GM21367 (cell line): ENCODE measurements around the gene TRIM65.
"Not testable (repeated sequence)": the region's sequence is repeated elsewhere in the genome, so short reads cannot be mapped to it uniquely, and the experiment has no call there.

ENCODE experiments used
- ATAC-seq: cut with Tn5 transposase; IDR thresholded peaks from one replicate; pipeline ENCODE4 v1.9.1; 2021; ENCODE audit not compliant: unreplicated experiment

The TRIM65 gene

GRCh38 chr17:75854881-75855309 is 41.9 kb downstream of the TRIM65 start:
- ATAC-seq, result no peak

- no peak for ATAC-seq
Observed at GRCh38 chr17:75854101-75854748, 42.5 kb downstream of the TRIM65 start.

GRCh38 chr17:75853433-75853832 is 43.3 kb downstream of the TRIM65 start:
- no peak for ATAC-seq

GRCh38 chr17:75851693-75851991 is 45.1 kb downstream of the TRIM65 start:
- ATAC-seq, result not testable (repeated sequence)

GRCh38 chr17:75850928-75851692 is 45.6 kb downstream of the TRIM65 start:
- ATAC-seq, result no peak

- ATAC-seq, result no peak
Observed at GRCh38 chr17:75849724-75850123, 47.0 kb downstream of the TRIM65 start.

GRCh38 chr17:75849279-75849646 is 47.5 kb downstream of the TRIM65 start:
- no peak for ATAC-seq

GRCh38 chr17:75848523-75849278 is 48.0 kb downstream of the TRIM65 start:
- ATAC-seq, result no peak

GRCh38 chr17:75847614-75848522 is 48.9 kb downstream of the TRIM65 start:
- no peak for ATAC-seq

GRCh38 chr17:75846692-75847613 is 49.8 kb downstream of the TRIM65 start:
- no peak for ATAC-seq

- no peak for ATAC-seq
Observed at GRCh38 chr17:75845933-75846691, 50.6 kb downstream of the TRIM65 start.

GRCh38 chr17:75845058-75845711 is 51.6 kb downstream of the TRIM65 start:
- ATAC-seq, result peak; percentile 61

GRCh38 chr17:75844530-75845057 is 52.2 kb downstream of the TRIM65 start:
- peak; percentile 8 for ATAC-seq

- no peak for ATAC-seq
Observed at GRCh38 chr17:75843577-75844529, 52.9 kb downstream of the TRIM65 start, which contains the start of gene UNC13D. Gene UNC13D (minus strand): TSS chr17:75844404. CDS start chr17:75844337, 67 bp downstream.

GRCh38 chr17:75842963-75843576 is 53.7 kb downstream of the TRIM65 start:
- no peak for ATAC-seq

- ATAC-seq, result no peak
Observed at GRCh38 chr17:75842411-75842810, 54.3 kb downstream of the TRIM65 start.

GRCh38 chr17:75840799-75841164 is 56.0 kb downstream of the TRIM65 start:
- ATAC-seq, result no peak
